ENCODE data around the gene ROR1.

The ROR1 gene

DNA sequence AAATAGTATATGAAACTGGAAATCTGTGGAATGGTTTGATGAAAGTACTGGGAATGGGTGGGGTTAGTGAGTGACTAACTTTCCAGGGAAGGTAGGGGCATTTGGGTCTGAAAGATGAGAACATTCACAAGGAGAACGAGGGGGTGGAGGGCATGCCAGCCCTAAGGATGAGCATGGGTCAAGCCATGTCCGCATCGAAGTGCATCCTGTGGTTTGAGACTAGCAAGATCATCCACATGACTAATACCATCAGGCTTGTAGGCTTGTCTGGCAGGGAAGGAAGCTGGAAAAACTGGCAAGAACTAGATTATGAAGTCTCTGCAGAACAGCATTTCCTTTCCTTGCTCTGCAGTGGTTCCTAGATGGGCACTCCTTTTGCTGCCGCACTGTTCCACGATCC, 359.2 kb downstream of the ROR1 start:
- no peak overlapping the region for H3K4me3 ChIP-seq (ENCODE audit: low read length in 2 of 2)
- no peak overlapping the region for H3K9ac ChIP-seq (ENCODE audit: low read depth in 1 of 2, low read length in 2 of 2)
- no peaks in the 10 kb centered on the region for H3K36me3 ChIP-seq (ENCODE audit: control insufficient read depth in 2 of 2, insufficient read depth in 2 of 2, low read length in 2 of 2)
- H3K4me1 ChIP-seq (ENCODE audit: control insufficient read depth in 2 of 2, insufficient read depth in 2 of 2, low read length in 2 of 2): no peaks in the 10 kb centered on the region
- H3K27me3 ChIP-seq (ENCODE audit: control insufficient read depth in 2 of 2, insufficient read depth in 2 of 2, low read length in 2 of 2): no peaks in the 10 kb centered on the region
- no peaks in the 10 kb centered on the region for H3K9me3 ChIP-seq (ENCODE audit: control insufficient read depth in 2 of 2, low read length in 2 of 2)
- no peak overlapping the region for H3K27ac ChIP-seq (ENCODE audit: low read depth in 2 of 2, low read length in 2 of 2)

DNA sequence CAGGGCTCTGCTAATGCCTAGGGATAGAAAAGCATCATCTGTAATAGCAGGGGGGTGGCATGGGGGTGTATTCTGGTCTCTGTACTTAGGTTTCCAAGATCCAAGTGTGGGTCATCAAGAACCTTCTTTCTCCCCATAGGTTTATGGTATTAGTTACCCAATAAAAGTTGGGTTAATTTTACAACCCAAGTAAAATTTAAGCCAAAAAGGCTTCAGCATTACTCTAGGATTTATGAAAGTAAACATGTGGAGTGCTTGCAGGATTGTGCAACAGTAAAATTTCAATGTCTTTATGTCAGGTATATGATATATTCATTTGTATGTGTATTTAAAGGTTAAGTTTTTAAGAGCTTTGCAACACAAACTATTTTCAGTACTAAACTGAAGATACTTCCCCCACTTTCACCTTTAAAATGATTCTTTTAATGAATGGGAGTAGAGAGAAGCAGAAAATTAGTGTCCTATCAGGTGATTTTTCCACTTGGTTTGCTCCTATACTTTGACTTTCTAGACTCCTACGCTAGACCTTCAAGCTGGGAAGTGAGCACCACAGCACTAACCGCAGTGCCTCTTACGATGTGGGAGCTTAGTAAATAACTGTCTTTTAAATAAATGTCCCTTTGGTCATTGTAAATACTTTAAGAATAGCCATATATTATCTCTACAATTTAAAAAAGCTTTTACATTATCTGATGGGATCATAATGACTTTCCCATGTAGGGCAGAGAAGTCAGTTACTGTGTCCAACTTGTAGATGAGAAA, 361.8 kb downstream of the ROR1 start:
- Histone ChIP-seq H3K4me3 (ENCODE audit: low read length in 2 of 2) (no peak overlapping the region), H3K36me3 (ENCODE audit: control insufficient read depth in 2 of 2, insufficient read depth in 2 of 2, low read length in 2 of 2) (no peaks in the 10 kb centered on the region), H3K9me3 (ENCODE audit: control insufficient read depth in 2 of 2, low read length in 2 of 2) (no peaks in the 10 kb centered on the region), H3K9ac (ENCODE audit: low read depth in 1 of 2, low read length in 2 of 2) (no peak overlapping the region), H3K4me1 (ENCODE audit: control insufficient read depth in 2 of 2, insufficient read depth in 2 of 2, low read length in 2 of 2) (no peaks in the 10 kb centered on the region), H3K27ac (ENCODE audit: low read depth in 2 of 2, low read length in 2 of 2) (no peak overlapping the region), H3K27me3 (ENCODE audit: control insufficient read depth in 2 of 2, insufficient read depth in 2 of 2, low read length in 2 of 2) (no peaks in the 10 kb centered on the region)

DNA sequence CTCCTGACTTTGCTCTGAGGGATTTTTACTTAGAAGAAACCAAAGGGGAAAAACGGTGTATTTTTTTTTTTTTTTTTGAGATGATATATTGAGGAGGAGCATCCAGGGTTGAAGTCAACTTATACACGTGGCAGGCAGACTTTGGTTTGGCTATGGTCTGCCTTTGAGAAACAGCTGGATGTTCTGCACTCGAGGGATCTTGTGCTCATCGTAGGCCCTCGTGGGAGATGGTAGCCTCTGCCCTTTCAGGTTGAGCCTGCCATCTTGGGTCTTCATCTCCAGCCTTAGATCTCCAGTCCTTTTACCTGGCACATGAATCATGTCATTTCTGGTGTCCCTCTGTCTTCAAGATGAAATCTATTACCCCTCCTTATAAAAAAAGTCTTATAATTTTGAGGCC, 362.5 kb downstream of the ROR1 start:
- Histone ChIP-seq H3K9me3 (ENCODE audit: control insufficient read depth in 2 of 2, low read length in 2 of 2) (no peaks in the 10 kb centered on the region), H3K27ac (ENCODE audit: low read depth in 2 of 2, low read length in 2 of 2) (no peak overlapping the region), H3K4me3 (ENCODE audit: low read length in 2 of 2) (no peak overlapping the region), H3K36me3 (ENCODE audit: control insufficient read depth in 2 of 2, insufficient read depth in 2 of 2, low read length in 2 of 2) (no peaks in the 10 kb centered on the region), H3K4me1 (ENCODE audit: control insufficient read depth in 2 of 2, insufficient read depth in 2 of 2, low read length in 2 of 2) (no peaks in the 10 kb centered on the region), H3K9ac (ENCODE audit: low read depth in 1 of 2, low read length in 2 of 2) (no peak overlapping the region), H3K27me3 (ENCODE audit: control insufficient read depth in 2 of 2, insufficient read depth in 2 of 2, low read length in 2 of 2) (no peaks in the 10 kb centered on the region)

DNA sequence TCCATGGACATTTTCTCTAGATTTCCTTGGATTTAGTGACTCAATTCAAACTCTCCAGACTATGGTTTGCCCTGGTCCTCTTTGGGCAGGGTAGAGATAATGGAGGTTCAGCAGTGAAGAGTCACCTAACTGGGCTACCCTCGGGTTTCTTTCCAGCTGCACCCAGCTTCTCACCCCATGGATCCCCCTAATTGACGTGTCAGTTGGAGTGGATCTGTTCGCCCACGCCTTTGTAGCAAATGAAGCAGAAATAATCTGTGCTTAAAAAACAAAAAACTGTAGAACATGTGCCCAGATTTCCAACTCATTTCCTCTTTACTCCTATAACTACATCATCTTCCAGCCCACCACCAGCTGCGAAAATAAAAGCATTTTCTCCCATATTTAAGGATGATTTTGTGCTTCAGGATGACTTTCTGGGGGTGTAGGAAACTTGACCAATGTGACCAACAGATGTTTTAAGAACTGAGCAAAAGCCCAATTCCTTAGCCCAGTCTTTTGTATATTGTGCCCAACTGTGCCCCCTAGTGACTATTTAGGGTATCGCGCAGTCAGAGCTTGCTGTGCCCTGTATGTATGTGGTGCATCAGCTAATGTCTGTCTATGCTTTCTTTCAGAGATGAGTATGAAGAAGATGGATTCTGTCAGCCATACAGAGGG, 363.1 kb downstream of the ROR1 start:
- Histone ChIP-seq H3K36me3 (ENCODE audit: control insufficient read depth in 2 of 2, insufficient read depth in 2 of 2, low read length in 2 of 2) (no peaks in the 10 kb centered on the region), H3K4me1 (ENCODE audit: control insufficient read depth in 2 of 2, insufficient read depth in 2 of 2, low read length in 2 of 2) (no peaks in the 10 kb centered on the region), H3K9ac (ENCODE audit: low read depth in 1 of 2, low read length in 2 of 2) (no peak overlapping the region), H3K4me3 (ENCODE audit: low read length in 2 of 2) (no peak overlapping the region), H3K9me3 (ENCODE audit: control insufficient read depth in 2 of 2, low read length in 2 of 2) (no peaks in the 10 kb centered on the region), H3K27ac (ENCODE audit: low read depth in 2 of 2, low read length in 2 of 2) (no peak overlapping the region), H3K27me3 (ENCODE audit: control insufficient read depth in 2 of 2, insufficient read depth in 2 of 2, low read length in 2 of 2) (no peaks in the 10 kb centered on the region)

DNA sequence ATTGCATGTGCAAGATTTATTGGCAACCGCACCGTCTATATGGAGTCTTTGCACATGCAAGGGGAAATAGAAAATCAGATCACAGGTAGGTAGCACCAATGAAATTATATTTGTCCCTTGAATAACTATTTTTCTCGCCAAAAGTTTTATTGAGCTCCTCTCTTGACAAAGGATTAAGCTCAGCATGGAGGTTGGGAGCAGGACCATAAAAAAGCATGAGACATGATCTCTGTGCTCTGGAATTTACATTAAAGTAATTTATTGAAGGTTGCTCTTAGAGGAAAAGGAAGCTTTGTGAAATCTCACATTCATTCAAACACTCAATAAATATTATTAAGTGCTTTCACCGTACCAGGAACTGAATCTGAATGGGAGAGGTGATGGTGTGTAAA, 363.6 kb downstream of the ROR1 start:
- H3K4me1 ChIP-seq (ENCODE audit: control insufficient read depth in 2 of 2, insufficient read depth in 2 of 2, low read length in 2 of 2): no peaks in the 10 kb centered on the region
- H3K27ac ChIP-seq (ENCODE audit: low read depth in 2 of 2, low read length in 2 of 2): no peak overlapping the region
- H3K36me3 ChIP-seq (ENCODE audit: control insufficient read depth in 2 of 2, insufficient read depth in 2 of 2, low read length in 2 of 2): no peaks in the 10 kb centered on the region
- no peak overlapping the region for H3K4me3 ChIP-seq (ENCODE audit: low read length in 2 of 2)
- H3K27me3 ChIP-seq (ENCODE audit: control insufficient read depth in 2 of 2, insufficient read depth in 2 of 2, low read length in 2 of 2): no peaks in the 10 kb centered on the region
- no peak overlapping the region for H3K9ac ChIP-seq (ENCODE audit: low read depth in 1 of 2, low read length in 2 of 2)
- H3K9me3 ChIP-seq (ENCODE audit: control insufficient read depth in 2 of 2, low read length in 2 of 2): no peaks in the 10 kb centered on the region

DNA sequence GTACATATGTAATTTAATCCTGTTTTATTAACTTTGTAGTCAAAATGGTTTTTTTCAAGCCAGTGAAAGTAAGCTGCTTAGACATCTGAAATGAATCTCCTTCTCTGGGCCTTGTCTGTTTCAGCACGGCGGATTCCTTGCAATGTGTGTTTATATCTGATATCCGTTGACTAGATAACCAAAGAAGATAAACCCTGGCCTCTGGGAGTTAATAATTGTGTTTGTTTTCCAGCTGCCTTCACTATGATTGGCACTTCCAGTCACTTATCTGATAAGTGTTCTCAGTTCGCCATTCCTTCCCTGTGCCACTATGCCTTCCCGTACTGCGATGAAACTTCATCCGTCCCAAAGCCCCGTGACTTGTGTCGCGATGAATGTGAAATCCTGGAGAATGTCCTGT, 366.1 kb downstream of the ROR1 start:
- Histone ChIP-seq H3K36me3 (ENCODE audit: control insufficient read depth in 2 of 2, insufficient read depth in 2 of 2, low read length in 2 of 2) (no peaks in the 10 kb centered on the region), H3K4me3 (ENCODE audit: low read length in 2 of 2) (no peak overlapping the region), H3K9me3 (ENCODE audit: control insufficient read depth in 2 of 2, low read length in 2 of 2) (no peaks in the 10 kb centered on the region), H3K9ac (ENCODE audit: low read depth in 1 of 2, low read length in 2 of 2) (no peak overlapping the region), H3K27me3 (ENCODE audit: control insufficient read depth in 2 of 2, insufficient read depth in 2 of 2, low read length in 2 of 2) (no peaks in the 10 kb centered on the region), H3K27ac (ENCODE audit: low read depth in 2 of 2, low read length in 2 of 2) (no peak overlapping the region), H3K4me1 (ENCODE audit: control insufficient read depth in 2 of 2, insufficient read depth in 2 of 2, low read length in 2 of 2) (no peaks in the 10 kb centered on the region)

DNA sequence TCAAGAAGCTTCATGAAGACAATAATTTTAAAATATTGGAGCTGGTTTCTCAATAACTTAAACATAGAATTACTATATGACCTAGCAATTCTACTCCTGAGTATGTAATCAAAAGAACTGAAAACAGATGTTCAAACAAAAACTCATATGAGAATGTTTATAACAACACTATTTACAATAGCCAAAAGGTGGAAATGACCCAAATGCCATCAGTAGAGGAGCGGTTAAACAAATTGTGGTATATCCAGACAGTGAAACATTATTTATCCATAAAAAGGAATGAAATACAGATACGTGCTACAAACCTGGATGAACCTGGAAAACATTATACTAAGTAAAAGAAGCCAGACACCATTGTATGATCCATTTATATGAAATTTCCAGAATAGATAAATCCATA, 366.8 kb downstream of the ROR1 start:
- Histone ChIP-seq H3K4me3 (ENCODE audit: low read length in 2 of 2) (no peak overlapping the region), H3K27me3 (ENCODE audit: control insufficient read depth in 2 of 2, insufficient read depth in 2 of 2, low read length in 2 of 2) (no peaks in the 10 kb centered on the region), H3K9me3 (ENCODE audit: control insufficient read depth in 2 of 2, low read length in 2 of 2) (no peaks in the 10 kb centered on the region), H3K36me3 (ENCODE audit: control insufficient read depth in 2 of 2, insufficient read depth in 2 of 2, low read length in 2 of 2) (no peaks in the 10 kb centered on the region), H3K4me1 (ENCODE audit: control insufficient read depth in 2 of 2, insufficient read depth in 2 of 2, low read length in 2 of 2) (no peaks in the 10 kb centered on the region), H3K27ac (ENCODE audit: low read depth in 2 of 2, low read length in 2 of 2) (no peak overlapping the region), H3K9ac (ENCODE audit: low read depth in 1 of 2, low read length in 2 of 2) (no peak overlapping the region)

DNA sequence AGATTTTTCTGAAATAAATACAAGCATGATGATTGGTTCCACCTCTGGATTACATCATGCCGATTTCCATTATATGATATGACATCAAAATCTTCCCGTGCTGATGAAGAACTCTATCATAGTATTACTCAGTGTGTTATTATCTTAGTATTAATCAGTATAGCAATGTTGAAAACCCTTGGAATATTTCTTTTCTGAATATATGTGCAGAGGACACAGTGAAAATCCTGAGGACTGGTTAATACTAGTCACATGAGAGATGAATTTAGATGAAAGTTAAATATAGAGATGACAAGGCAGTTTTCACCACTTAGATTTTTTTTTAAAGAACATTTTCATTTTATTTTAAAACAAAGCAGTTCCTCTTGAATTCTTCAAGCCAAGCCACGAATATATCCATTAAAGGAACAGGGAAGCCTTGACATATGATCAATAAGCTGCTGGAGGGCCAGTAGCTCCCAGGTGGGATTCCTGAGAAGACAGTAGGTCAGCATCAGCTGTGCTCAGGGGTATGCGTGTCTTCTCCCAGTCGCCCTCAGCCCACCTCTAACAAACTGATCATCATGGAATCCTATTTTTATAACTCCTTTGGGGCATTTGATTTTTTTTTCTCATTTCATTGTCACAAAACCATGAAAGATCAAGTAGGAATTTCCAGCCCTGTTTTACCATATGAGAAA, 373.4 kb downstream of the ROR1 start:
- H3K4me3 ChIP-seq (ENCODE audit: low read length in 2 of 2): no peak overlapping the region
- H3K36me3 ChIP-seq (ENCODE audit: control insufficient read depth in 2 of 2, insufficient read depth in 2 of 2, low read length in 2 of 2): no peaks in the 10 kb centered on the region

DNA sequence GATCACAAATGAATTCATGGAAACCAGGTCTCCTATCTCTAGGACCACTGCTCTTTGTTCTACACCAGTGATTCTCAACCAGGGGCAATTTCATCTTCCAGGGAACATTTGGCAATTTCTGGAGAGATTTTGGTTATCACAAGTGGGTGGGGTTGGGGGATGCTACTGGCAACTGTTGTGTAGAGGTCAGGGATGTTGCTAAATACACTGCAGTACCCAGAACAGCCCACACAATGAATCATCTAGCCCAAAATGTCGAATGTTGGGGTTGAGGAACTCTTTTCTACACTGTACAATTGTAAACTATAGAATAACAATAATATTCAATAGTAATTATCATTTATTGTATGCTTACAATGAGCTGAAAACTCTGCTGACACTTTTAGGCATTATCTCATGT, 373.9 kb downstream of the ROR1 start:
- no peaks in the 10 kb centered on the region for H3K27me3 ChIP-seq (ENCODE audit: control insufficient read depth in 2 of 2, insufficient read depth in 2 of 2, low read length in 2 of 2)
- no peaks in the 10 kb centered on the region for H3K9me3 ChIP-seq (ENCODE audit: control insufficient read depth in 2 of 2, low read length in 2 of 2)
- H3K9ac ChIP-seq (ENCODE audit: low read depth in 1 of 2, low read length in 2 of 2): no peak overlapping the region
- H3K4me3 ChIP-seq (ENCODE audit: low read length in 2 of 2): no peak overlapping the region
- no peaks in the 10 kb centered on the region for H3K4me1 ChIP-seq (ENCODE audit: control insufficient read depth in 2 of 2, insufficient read depth in 2 of 2, low read length in 2 of 2)
- H3K36me3 ChIP-seq (ENCODE audit: control insufficient read depth in 2 of 2, insufficient read depth in 2 of 2, low read length in 2 of 2): no peaks in the 10 kb centered on the region
- H3K27ac ChIP-seq (ENCODE audit: low read depth in 2 of 2, low read length in 2 of 2): no peak overlapping the region

More for the DNA sequence above, 373.4 kb downstream of the ROR1 start:
- H3K27ac ChIP-seq (ENCODE audit: low read depth in 2 of 2, low read length in 2 of 2): no peak overlapping the region
- H3K27me3 ChIP-seq (ENCODE audit: control insufficient read depth in 2 of 2, insufficient read depth in 2 of 2, low read length in 2 of 2): no peaks in the 10 kb centered on the region
- H3K4me1 ChIP-seq (ENCODE audit: control insufficient read depth in 2 of 2, insufficient read depth in 2 of 2, low read length in 2 of 2): no peaks in the 10 kb centered on the region
- no peak overlapping the region for H3K9ac ChIP-seq (ENCODE audit: low read depth in 1 of 2, low read length in 2 of 2)
- no peaks in the 10 kb centered on the region for H3K9me3 ChIP-seq (ENCODE audit: control insufficient read depth in 2 of 2, low read length in 2 of 2)

DNA sequence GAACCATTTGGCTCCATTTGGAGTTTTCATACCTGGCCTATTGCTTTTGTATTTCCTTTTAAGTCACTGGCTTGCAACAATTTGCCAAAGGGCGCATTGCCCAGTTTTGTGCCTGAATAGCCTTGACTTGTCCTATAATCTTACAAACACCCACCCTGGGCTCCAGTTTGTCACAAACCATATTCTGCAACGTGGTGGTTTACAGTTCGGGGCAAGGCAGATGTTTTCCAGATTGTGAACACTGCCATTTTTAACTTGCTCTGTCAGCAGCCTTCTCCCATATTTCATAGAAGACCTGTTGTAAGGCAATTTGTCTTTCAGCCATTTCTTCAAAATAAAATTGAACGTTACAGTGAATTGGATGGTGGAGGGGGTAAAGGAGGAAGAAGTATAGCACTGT, 376.4 kb downstream of the ROR1 start:
- no peaks in the 10 kb centered on the region for H3K4me1 ChIP-seq (ENCODE audit: control insufficient read depth in 2 of 2, insufficient read depth in 2 of 2, low read length in 2 of 2)
- H3K36me3 ChIP-seq (ENCODE audit: control insufficient read depth in 2 of 2, insufficient read depth in 2 of 2, low read length in 2 of 2): no peaks in the 10 kb centered on the region
- no peaks in the 10 kb centered on the region for H3K9me3 ChIP-seq (ENCODE audit: control insufficient read depth in 2 of 2, low read length in 2 of 2)
- no peak overlapping the region for H3K4me3 ChIP-seq (ENCODE audit: low read length in 2 of 2)
- no peaks in the 10 kb centered on the region for H3K27me3 ChIP-seq (ENCODE audit: control insufficient read depth in 2 of 2, insufficient read depth in 2 of 2, low read length in 2 of 2)
- H3K27ac ChIP-seq (ENCODE audit: low read depth in 2 of 2, low read length in 2 of 2): no peak overlapping the region
- no peak overlapping the region for H3K9ac ChIP-seq (ENCODE audit: low read depth in 1 of 2, low read length in 2 of 2)

Data from mucosa of rectum (tissue), 2 donors.